ENCODE results near the gene ARID1B.

- TF ChIP-seq ZFP69B (tag by site-specific recombination; IDR thresholded peaks at IDR 0.05), result no peak
- no peak for TF ChIP-seq ZNF366 (tag by site-specific recombination; conservative IDR thresholded peaks at IDR 0.05)
- no peak for TF ChIP-seq REST (tag by site-specific recombination; IDR thresholded peaks at IDR 0.05)
- no peak for TF ChIP-seq ZBTB21 (tag by site-specific recombination; IDR thresholded peaks at IDR 0.05)
- TF ChIP-seq ZNF768 (tag by site-specific recombination; IDR thresholded peaks at IDR 0.05), result no peak
- TF ChIP-seq ZBTB1 (tag by site-specific recombination; IDR thresholded peaks at IDR 0.05), result no peak
- TF ChIP-seq KLF8 (tag by site-specific recombination; IDR thresholded peaks at IDR 0.05), result no peak
- no peak for TF ChIP-seq CTCF (tag by site-specific recombination; IDR thresholded peaks at IDR 0.05)
- TF ChIP-seq ZFP37 (tag by site-specific recombination; IDR thresholded peaks at IDR 0.05), result no peak
- no peak for TF ChIP-seq FEZF1 (tag by site-specific recombination; IDR thresholded peaks at IDR 0.05)
- no peak for TF ChIP-seq ZNF558 (tag by site-specific recombination; IDR thresholded peaks at IDR 0.05)
- TF ChIP-seq ZNF169 (tag by site-specific recombination; IDR thresholded peaks at IDR 0.05), result no peak
Measured at GRCh38 chr6:156977527-156978291, 200.5 kb downstream of the ARID1B start.

Data from HEK293 (cell line).